ENCODE results near the gene XPR1.
A peak's percentile ranks its signal among the peaks of the same experiment; 100 is the strongest.

The XPR1 gene

DNA sequence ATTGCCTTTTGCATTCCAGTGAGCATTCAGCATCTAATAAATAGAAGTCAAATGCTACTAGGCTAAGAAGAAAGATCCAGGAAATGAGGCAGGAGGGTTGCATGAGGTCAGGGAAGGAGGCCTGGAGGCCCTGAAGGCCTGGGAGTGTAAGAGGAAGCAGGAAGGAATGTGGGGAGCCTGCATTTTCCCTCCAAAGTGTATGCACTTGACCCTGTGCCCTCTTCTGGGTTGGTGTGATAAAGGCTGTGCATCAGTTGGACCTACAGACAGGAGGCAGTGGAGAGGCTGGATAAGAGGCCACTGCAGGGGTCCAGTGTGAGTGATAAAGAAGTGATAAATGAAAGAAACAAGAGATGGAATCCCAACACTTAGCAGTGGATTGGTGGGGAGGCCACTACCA lies 301.3 kb downstream of the XPR1 start:
- Histone ChIP-seq H3K9ac (ENCODE audit: low read depth, low read length, poor library complexity, severe bottlenecking) (no peak overlapping the region), H3K79me2 (ENCODE audit: insufficient read depth, low read length) (no peaks in the 10 kb centered on the region)

GRCh38 chr1:180934563-180934962 lies 302.7 kb downstream of the XPR1 start:
- Histone ChIP-seq H3K9me3 (ENCODE audit: insufficient read depth, low read depth, low read length) (no peaks in the 10 kb centered on the region), H3K4me1 (ENCODE audit: insufficient read depth, low read length, poor library complexity, severe bottlenecking) (peaks cover 67% of the 10 kb centered on the region), H3K27me3 (ENCODE audit: insufficient read depth, low read length, poor library complexity, severe bottlenecking) (no peaks in the 10 kb centered on the region), H4K20me1 (ENCODE audit: insufficient read depth, low read length, poor library complexity, severe bottlenecking) (no peaks in the 10 kb centered on the region), H3K36me3 (ENCODE audit: insufficient read depth, low read length) (no peaks in the 10 kb centered on the region), H3K9me2 (replicated peaks; ENCODE audit: low read depth, low read length) (no peaks in the 10 kb centered on the region), H2AFZ (ENCODE audit: low read length) (no peak overlapping the region), H3F3A (ENCODE audit: low read depth) (no peaks in the 10 kb centered on the region), H3K4me3 (ENCODE audit: low read length, poor library complexity, severe bottlenecking) (no peak overlapping the region), H3K79me2 (ENCODE audit: insufficient read depth, low read length) (no peaks in the 10 kb centered on the region), H3K4me2 (ENCODE audit: low read depth, low read length, poor library complexity, severe bottlenecking) (no peak overlapping the region), H3K9ac (ENCODE audit: low read depth, low read length, poor library complexity, severe bottlenecking) (no peak overlapping the region)
- TF ChIP-seq CTCF (conservative IDR thresholded peaks at IDR 0.05; ENCODE audit: low read length) (no peak), EZH2phosphoT487 (IDR thresholded peaks at IDR 0.05; ENCODE audit: borderline replicate concordance) (no peak)

More for the DNA sequence above, 301.3 kb downstream of the XPR1 start:
- Histone ChIP-seq H3K9me3 (ENCODE audit: insufficient read depth, low read depth, low read length) (no peaks in the 10 kb centered on the region), H4K20me1 (ENCODE audit: insufficient read depth, low read length, poor library complexity, severe bottlenecking) (no peaks in the 10 kb centered on the region), H3K9me2 (replicated peaks; ENCODE audit: low read depth, low read length) (no peaks in the 10 kb centered on the region), H3K4me3 (ENCODE audit: low read length, poor library complexity, severe bottlenecking) (no peak overlapping the region), H3K27me3 (ENCODE audit: insufficient read depth, low read length, poor library complexity, severe bottlenecking) (no peaks in the 10 kb centered on the region), H3K4me2 (ENCODE audit: low read depth, low read length, poor library complexity, severe bottlenecking) (no peak overlapping the region), H3K36me3 (ENCODE audit: insufficient read depth, low read length) (no peaks in the 10 kb centered on the region), H2AFZ (ENCODE audit: low read length) (no peak overlapping the region), H3K4me1 (ENCODE audit: insufficient read depth, low read length, poor library complexity, severe bottlenecking) (peaks cover 52% of the 10 kb centered on the region), H3F3A (ENCODE audit: low read depth) (no peaks in the 10 kb centered on the region)
- TF ChIP-seq EZH2phosphoT487 (IDR thresholded peaks at IDR 0.05; ENCODE audit: borderline replicate concordance) (no peak), CTCF (conservative IDR thresholded peaks at IDR 0.05; ENCODE audit: low read length) (peak; percentile 48)

GRCh38 chr1:180935326-180936109 lies 303.7 kb downstream of the XPR1 start:
- H3K79me2 ChIP-seq (ENCODE audit: insufficient read depth, low read length): no peaks in the 10 kb centered on the region
- H3F3A ChIP-seq (ENCODE audit: low read depth): no peaks in the 10 kb centered on the region
- H3K4me3 ChIP-seq (ENCODE audit: low read length, poor library complexity, severe bottlenecking): no peak overlapping the region
- peaks cover 68% of the 10 kb centered on the region for H3K4me1 ChIP-seq (ENCODE audit: insufficient read depth, low read length, poor library complexity, severe bottlenecking)
- no peaks in the 10 kb centered on the region for H4K20me1 ChIP-seq (ENCODE audit: insufficient read depth, low read length, poor library complexity, severe bottlenecking)
- no peaks in the 10 kb centered on the region for H3K36me3 ChIP-seq (ENCODE audit: insufficient read depth, low read length)
- no peaks in the 10 kb centered on the region for H3K9me3 ChIP-seq (ENCODE audit: insufficient read depth, low read depth, low read length)
- no peak overlapping the region for H2AFZ ChIP-seq (ENCODE audit: low read length)
- H3K9me2 ChIP-seq (replicated peaks; ENCODE audit: low read depth, low read length): no peaks in the 10 kb centered on the region
- H3K4me2 ChIP-seq (ENCODE audit: low read depth, low read length, poor library complexity, severe bottlenecking): no peak overlapping the region
- H3K27me3 ChIP-seq (ENCODE audit: insufficient read depth, low read length, poor library complexity, severe bottlenecking): no peaks in the 10 kb centered on the region
- no peak overlapping the region for H3K9ac ChIP-seq (ENCODE audit: low read depth, low read length, poor library complexity, severe bottlenecking)
- no peak for TF ChIP-seq EZH2phosphoT487 (IDR thresholded peaks at IDR 0.05; ENCODE audit: borderline replicate concordance)

All from Loucy (cell line).